SK-N-SH (cell line): Measurements from ENCODE around the gene SMCO4. TPM values are rescaled to one million over a fixed set of nuclear protein-coding genes. Genes with fewer than 3 reads are reported as not detected.

Experiments
- CTCF ChIA-PET: fragments of 300-600, 350-600 bp; formaldehyde crosslinking; extraction: SDS; loops from one replicate; lab custom pipeline; 2021; lab: Yijun Ruan, JAX
- POLR2A ChIA-PET: fragments of 350-600 bp; sonication (Branson Sonifier 250); formaldehyde crosslinking; extraction: SDS; loops from one replicate; lab custom pipeline; 2020; ENCODE audit warnings: antibody characterized with exemption, inconsistent platforms; lab: Yijun Ruan, JAX
- DNase-seq: peaks from one replicate; pipeline ENCODE4 v3.0.0; 2012
- H2AFZ ChIP-seq: fragments of 200-600 bp; sonication (generic); 2 replicates; pipeline ENCODE4 v1.8.1; 2016; ENCODE audit warnings: antibody characterized with exemption, mild to moderate bottlenecking, low read depth
- H3F3A ChIP-seq: fragments of 200-600 bp; sonication (generic); replicated peaks from 2 replicates; pipeline ENCODE3; 2016; ENCODE audit warnings: antibody characterized with exemption, mild to moderate bottlenecking; ENCODE audit not compliant: insufficient read depth
- H3K27ac ChIP-seq, 2 experiments: fragments of 200-500 bp in 1 of 2; fragments of 200-600 bp in 1 of 2; sonication (Bioruptor generic) in 1 of 2; sonication (generic), shearing (Covaris generic) in 1 of 2; 2 replicates each; pipeline versions ENCODE4 v1.5.1 to v1.6.1; 2014 to 2016; ENCODE audit warnings: low read depth in 2 of 2, inconsistent platforms in 1 of 2, low read length in 1 of 2, mild to moderate bottlenecking in 1 of 2, mixed read lengths in 1 of 2
- H3K27me3 ChIP-seq: fragments of 200-600 bp; sonication (generic), shearing (Covaris generic); 2 replicates; pipeline ENCODE4 v1.6.1; 2016; ENCODE audit warnings: mixed run types; ENCODE audit not compliant: insufficient read depth
- H3K36me3 ChIP-seq, 2 experiments: fragments of 200-500 bp in 1 of 2; fragments of 200-600 bp in 1 of 2; sonication (Bioruptor generic) in 1 of 2; sonication (generic) in 1 of 2; replicated peaks in 1 of 2; 2 replicates each; pipeline versions ENCODE3 to v1.5.1; 2014 to 2016; ENCODE audit warnings: low read length in 1 of 2, mild to moderate bottlenecking in 1 of 2; ENCODE audit not compliant: insufficient read depth in 2 of 2, control insufficient read depth in 1 of 2
- H3K4me1 ChIP-seq, 2 experiments: fragments of 200-500 bp in 1 of 2; fragments of 200-600 bp in 1 of 2; sonication (Bioruptor generic) in 1 of 2; sonication (generic), shearing (Covaris generic) in 1 of 2; 2 replicates each; pipeline versions ENCODE4 v1.5.1 to v1.6.1; 2014 to 2016; ENCODE audit warnings: low read depth in 1 of 2, low read length in 1 of 2, mixed run types in 1 of 2; ENCODE audit not compliant: insufficient read depth in 2 of 2, control insufficient read depth in 1 of 2
- H3K4me2 ChIP-seq: fragments of 200-600 bp; sonication (generic), shearing (Covaris generic); 2 replicates; pipeline ENCODE4 v1.6.1; 2017; ENCODE audit warnings: mixed run types
- H3K4me3 ChIP-seq, 2 experiments: fragments of 200-500 bp in 1 of 2; fragments of 200-600 bp in 1 of 2; sonication (Bioruptor generic) in 1 of 2; sonication (generic), shearing (Covaris generic) in 1 of 2; 2 replicates each; pipeline versions ENCODE4 v1.5.1 to v1.8.1; 2014 to 2016; ENCODE audit warnings: low read depth in 2 of 2, inconsistent platforms in 1 of 2, low read length in 1 of 2, mild to moderate bottlenecking in 1 of 2, mixed read lengths in 1 of 2, moderate library complexity in 1 of 2
- H3K79me2 ChIP-seq: fragments of 200-600 bp; sonication (generic); 2 replicates; pipeline ENCODE4 v1.8.1; 2017; ENCODE audit warnings: mild to moderate bottlenecking; ENCODE audit not compliant: insufficient read depth
- H3K9ac ChIP-seq: fragments of 200-600 bp; sonication (generic); 2 replicates; pipeline ENCODE4 v1.6.1; 2017; ENCODE audit warnings: mixed run types
- H3K9me2 ChIP-seq: fragments of 200-600 bp; sonication (generic); 2 replicates; pipeline ENCODE4 v1.6.1; 2017; ENCODE audit warnings: mixed run types
- H3K9me3 ChIP-seq: fragments of 200-600 bp; sonication (generic); 2 replicates; pipeline ENCODE4 v1.6.1; 2017; ENCODE audit warnings: mixed run types, mild to moderate bottlenecking, moderate library complexity
- H4K20me1 ChIP-seq: fragments of 200-600 bp; sonication (generic); 2 replicates; pipeline ENCODE4 v1.6.1; 2017; ENCODE audit warnings: mild to moderate bottlenecking, mixed run types; ENCODE audit not compliant: insufficient read depth
- FOXM1 ChIP-seq: IDR thresholded peaks from 2 replicates; pipeline ENCODE4 v1.4.0; 2012; ENCODE audit warnings: low read depth, mild to moderate bottlenecking
- SMC3 ChIP-seq: IDR thresholded peaks from 2 replicates; pipeline ENCODE4 v1.6.1; 2012; ENCODE audit warnings: low read depth, low read length, improper control_type of control experiment
- TAF1 ChIP-seq: IDR thresholded peaks from 2 replicates; pipeline ENCODE4 v1.6.1; 2012; ENCODE audit warnings: low read depth, mild to moderate bottlenecking, low read length, moderate library complexity, borderline replicate concordance
- TEAD4 ChIP-seq: IDR thresholded peaks from 2 replicates; pipeline ENCODE4 v1.4.0; 2012; ENCODE audit warnings: mild to moderate bottlenecking, borderline replicate concordance; ENCODE audit not compliant: insufficient read depth
- USF1 ChIP-seq: IDR thresholded peaks from 2 replicates; pipeline ENCODE4 v1.4.0; 2012; ENCODE audit warnings: low read depth, borderline replicate concordance
- YY1 ChIP-seq: IDR thresholded peaks from 2 replicates; pipeline ENCODE4 v1.4.0; 2012; ENCODE audit warnings: low read depth, mild to moderate bottlenecking
- polyA plus RNA-seq, 3 experiments: library from polyadenylated mRNA; depleted of rRNA; stranded (reverse); fragments of >200 nt; gene quantifications; 2 replicates each; pipeline ENCODE4 v1.2.3, GENCODE V29; 2012
- TF ChIP-seq, protein P1 (sequence below): fragments of 150-350 bp; IDR thresholded peaks from 2 replicates; pipeline ENCODE4 v1.6.1; 2017; ENCODE audit warnings: antibody characterized with exemption, low read length, low read depth, borderline replicate concordance
- TF ChIP-seq, protein P2 (sequence below): IDR thresholded peaks from 2 replicates; pipeline ENCODE4 v1.6.1; 2012; ENCODE audit warnings: mild to moderate bottlenecking, low read depth, low read length, moderate library complexity
- TF ChIP-seq, protein P3 (sequence below): fragments of 150-350 bp; IDR thresholded peaks from 2 replicates; pipeline ENCODE4 v1.6.1; 2016; ENCODE audit warnings: mild to moderate bottlenecking, low read depth, low read length
- TF ChIP-seq, protein P4 (sequence below): IDR thresholded peaks from 2 replicates; pipeline ENCODE4; 2012

Gene SMCO4
- polyA plus RNA-seq, 1 of the 3 experiments (the other 2 are of a cell fraction), result 9.0 TPM

DNA sequence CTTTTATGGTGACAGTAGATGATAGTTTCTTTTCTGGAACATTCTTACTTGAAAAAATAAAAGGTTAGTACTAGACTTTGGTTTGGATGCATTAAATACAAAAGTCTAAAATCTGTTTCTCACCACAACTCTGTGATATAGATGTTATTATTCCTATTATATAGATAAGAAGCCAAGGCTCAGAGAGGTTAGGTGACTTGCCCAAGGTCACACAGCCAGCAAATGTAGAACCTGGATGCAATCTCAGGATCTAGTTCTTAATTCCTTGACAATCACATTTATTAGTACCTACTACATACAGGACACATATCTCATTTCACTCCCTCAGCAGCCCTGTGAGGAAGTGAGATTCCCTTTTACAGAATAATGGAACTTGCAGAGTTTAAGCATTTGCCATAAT is 26.3 kb upstream of the SMCO4 start:
- Histone ChIP-seq H3K4me1 (peaks cover 0 to 4% of the 10 kb centered on the region in 2 experiments; a peak in 2 of 4 replicates), H3F3A (no peaks in the 10 kb centered on the region), H4K20me1 (no peaks in the 10 kb centered on the region)
- TF ChIP-seq, protein P1, sequence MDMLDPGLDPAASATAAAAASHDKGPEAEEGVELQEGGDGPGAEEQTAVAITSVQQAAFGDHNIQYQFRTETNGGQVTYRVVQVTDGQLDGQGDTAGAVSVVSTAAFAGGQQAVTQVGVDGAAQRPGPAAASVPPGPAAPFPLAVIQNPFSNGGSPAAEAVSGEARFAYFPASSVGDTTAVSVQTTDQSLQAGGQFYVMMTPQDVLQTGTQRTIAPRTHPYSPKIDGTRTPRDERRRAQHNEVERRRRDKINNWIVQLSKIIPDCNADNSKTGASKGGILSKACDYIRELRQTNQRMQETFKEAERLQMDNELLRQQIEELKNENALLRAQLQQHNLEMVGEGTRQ, result no peak
- TF ChIP-seq SMC3 (no peak), USF1 (no peak), FOXM1 (no peak), YY1 (no peak), TEAD4 (no peak), TAF1 (no peak)
- TF ChIP-seq, protein P2, sequence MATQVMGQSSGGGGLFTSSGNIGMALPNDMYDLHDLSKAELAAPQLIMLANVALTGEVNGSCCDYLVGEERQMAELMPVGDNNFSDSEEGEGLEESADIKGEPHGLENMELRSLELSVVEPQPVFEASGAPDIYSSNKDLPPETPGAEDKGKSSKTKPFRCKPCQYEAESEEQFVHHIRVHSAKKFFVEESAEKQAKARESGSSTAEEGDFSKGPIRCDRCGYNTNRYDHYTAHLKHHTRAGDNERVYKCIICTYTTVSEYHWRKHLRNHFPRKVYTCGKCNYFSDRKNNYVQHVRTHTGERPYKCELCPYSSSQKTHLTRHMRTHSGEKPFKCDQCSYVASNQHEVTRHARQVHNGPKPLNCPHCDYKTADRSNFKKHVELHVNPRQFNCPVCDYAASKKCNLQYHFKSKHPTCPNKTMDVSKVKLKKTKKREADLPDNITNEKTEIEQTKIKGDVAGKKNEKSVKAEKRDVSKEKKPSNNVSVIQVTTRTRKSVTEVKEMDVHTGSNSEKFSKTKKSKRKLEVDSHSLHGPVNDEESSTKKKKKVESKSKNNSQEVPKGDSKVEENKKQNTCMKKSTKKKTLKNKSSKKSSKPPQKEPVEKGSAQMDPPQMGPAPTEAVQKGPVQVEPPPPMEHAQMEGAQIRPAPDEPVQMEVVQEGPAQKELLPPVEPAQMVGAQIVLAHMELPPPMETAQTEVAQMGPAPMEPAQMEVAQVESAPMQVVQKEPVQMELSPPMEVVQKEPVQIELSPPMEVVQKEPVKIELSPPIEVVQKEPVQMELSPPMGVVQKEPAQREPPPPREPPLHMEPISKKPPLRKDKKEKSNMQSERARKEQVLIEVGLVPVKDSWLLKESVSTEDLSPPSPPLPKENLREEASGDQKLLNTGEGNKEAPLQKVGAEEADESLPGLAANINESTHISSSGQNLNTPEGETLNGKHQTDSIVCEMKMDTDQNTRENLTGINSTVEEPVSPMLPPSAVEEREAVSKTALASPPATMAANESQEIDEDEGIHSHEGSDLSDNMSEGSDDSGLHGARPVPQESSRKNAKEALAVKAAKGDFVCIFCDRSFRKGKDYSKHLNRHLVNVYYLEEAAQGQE, result no peak
- TF ChIP-seq, protein P3, sequence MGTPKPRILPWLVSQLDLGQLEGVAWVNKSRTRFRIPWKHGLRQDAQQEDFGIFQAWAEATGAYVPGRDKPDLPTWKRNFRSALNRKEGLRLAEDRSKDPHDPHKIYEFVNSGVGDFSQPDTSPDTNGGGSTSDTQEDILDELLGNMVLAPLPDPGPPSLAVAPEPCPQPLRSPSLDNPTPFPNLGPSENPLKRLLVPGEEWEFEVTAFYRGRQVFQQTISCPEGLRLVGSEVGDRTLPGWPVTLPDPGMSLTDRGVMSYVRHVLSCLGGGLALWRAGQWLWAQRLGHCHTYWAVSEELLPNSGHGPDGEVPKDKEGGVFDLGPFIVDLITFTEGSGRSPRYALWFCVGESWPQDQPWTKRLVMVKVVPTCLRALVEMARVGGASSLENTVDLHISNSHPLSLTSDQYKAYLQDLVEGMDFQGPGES, result no peak
- TF ChIP-seq, protein P4, sequence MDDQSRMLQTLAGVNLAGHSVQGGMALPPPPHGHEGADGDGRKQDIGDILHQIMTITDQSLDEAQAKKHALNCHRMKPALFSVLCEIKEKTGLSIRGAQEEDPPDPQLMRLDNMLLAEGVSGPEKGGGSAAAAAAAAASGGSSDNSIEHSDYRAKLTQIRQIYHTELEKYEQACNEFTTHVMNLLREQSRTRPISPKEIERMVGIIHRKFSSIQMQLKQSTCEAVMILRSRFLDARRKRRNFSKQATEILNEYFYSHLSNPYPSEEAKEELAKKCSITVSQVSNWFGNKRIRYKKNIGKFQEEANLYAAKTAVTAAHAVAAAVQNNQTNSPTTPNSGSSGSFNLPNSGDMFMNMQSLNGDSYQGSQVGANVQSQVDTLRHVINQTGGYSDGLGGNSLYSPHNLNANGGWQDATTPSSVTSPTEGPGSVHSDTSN, result no peak
- TF ChIP-seq, all 33 proteins: peak for 0
- Histone ChIP-seq H3K9me3 (no peaks in the 10 kb centered on the region), H3K27me3 (no peaks in the 10 kb centered on the region), H2AFZ (no peak overlapping the region), H3K4me3 (no peak overlapping the region), H3K4me2 (no peak overlapping the region), H3K9me2 (no peaks in the 10 kb centered on the region), H3K36me3 (no peaks in the 10 kb centered on the region), H3K9ac (no peak overlapping the region), H3K79me2 (no peaks in the 10 kb centered on the region), H3K27ac (no peak overlapping the region)
- no peak for DNase-seq
- ChIA-PET POLR2A (no interaction called here), CTCF (no interaction called here)
